Activated CD4-positive, alpha-beta T cell treated with anti-CD3 and anti-CD28 coated beads, Interleukin-2, amount 50 U/mL, for 48 hours (primary cell): ENCODE results near the gene PIP4K2B.
"Not testable (repeated sequence)": the region's sequence is repeated elsewhere in the genome, so short reads cannot be mapped to it uniquely, and the experiment has no call there.

Experiments used
- DNase-seq, 2 experiments: peaks; one replicate each; pipeline ENCODE4 v3.0.0-alpha.2; 2020

The PIP4K2B gene

GRCh38 chr17:38728290-38728831 lies 71.0 kb downstream of the PIP4K2B start:
- DNase-seq = peak in 1 of 2 experiments; percentile 63

- peak; percentile 83 to 89 for DNase-seq
Observed at GRCh38 chr17:38727736-38728135, 71.6 kb downstream of the PIP4K2B start.

GRCh38 chr17:38726145-38726544 lies 73.2 kb downstream of the PIP4K2B start:
- DNase-seq = not testable (repeated sequence)

GRCh38 chr17:38725066-38725465 lies 74.3 kb downstream of the PIP4K2B start:
- no peak for DNase-seq

- no peak for DNase-seq
Observed at GRCh38 chr17:38724337-38724988, 74.9 kb downstream of the PIP4K2B start.

GRCh38 chr17:38721802-38722201 lies 77.6 kb downstream of the PIP4K2B start:
- DNase-seq = no peak

- no peak for DNase-seq
Observed at GRCh38 chr17:38720941-38721340, 78.4 kb downstream of the PIP4K2B start.

DNA sequence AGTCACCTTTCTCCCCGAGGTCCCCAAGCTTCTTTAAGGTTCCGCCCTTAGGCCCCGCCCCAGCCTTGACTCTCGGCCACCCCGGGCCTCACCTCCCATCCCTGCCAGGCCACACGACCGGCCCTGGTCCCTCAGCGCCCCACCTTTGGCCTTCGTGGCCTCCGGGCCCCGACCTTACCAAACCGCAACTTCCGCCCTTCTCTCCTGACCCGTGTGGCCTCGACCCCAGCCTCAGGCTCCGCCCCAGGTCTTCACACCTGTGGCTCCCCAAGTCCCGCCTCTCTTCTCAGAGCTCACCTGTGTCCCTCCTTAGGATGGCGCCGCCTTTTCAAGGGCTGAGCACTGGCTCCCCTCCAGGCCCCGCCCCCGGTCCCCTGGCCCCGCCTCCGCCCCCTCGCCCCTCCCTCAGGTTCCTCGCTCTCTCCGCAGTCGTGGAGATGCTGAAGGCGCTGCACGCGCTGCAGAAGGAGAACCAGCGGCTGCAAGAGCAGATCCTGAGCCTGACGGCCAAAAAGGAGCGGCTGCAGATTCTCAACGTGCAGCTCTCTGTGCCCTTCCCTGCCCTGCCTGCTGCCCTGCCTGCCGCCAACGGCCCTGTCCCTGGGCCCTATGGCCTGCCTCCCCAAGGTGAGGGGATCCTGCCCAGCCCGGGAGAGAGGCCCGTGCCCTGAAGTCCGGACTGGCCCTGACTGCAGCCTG lies 79.3 kb downstream of the PIP4K2B start:
- no peak for DNase-seq

GRCh38 chr17:38719289-38719942 lies 79.9 kb downstream of the PIP4K2B start:
- DNase-seq = no peak

DNA sequence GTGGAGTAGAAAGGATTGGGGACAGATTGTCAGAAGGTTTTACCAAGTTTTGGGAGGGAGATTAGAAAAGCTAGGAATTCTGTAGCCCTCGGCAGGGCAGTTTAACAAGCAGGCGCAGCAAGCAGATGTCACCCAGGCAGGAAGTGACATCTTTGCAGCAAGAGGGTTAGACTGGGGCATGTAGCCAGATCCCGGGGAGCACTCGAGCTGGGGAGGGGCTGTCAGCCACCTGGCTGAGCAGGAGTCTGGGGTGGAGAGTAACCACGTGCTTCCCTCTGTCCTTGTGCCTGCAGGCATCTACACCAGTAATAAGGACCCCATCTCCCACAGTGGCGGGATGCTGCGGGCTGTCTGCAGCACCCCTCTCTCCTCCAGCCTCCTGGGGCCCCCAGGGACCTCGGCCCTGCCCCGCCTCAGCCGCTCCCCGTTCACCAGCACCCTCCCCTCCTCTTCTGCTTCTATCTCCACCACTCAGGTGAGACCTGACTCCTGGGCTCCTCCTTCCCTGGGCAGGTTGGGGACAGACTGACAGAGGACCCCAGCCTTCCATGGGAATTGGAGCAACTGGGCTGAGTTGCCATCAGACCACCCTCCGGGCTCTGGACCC lies 82.1 kb downstream of the PIP4K2B start:
- DNase-seq = no peak

GRCh38 chr17:38716368-38717005 lies 82.9 kb downstream of the PIP4K2B start:
- no peak for DNase-seq
